HG02840 (cell line): ENCODE results near the gene RAD51B.
"Not testable (repeated sequence)": the region's sequence is repeated elsewhere in the genome, so short reads cannot be mapped to it uniquely, and the experiment has no call there.

ENCODE experiments used
- ATAC-seq: cut with Tn5 transposase; IDR thresholded peaks from one replicate; pipeline ENCODE4 v1.9.1; 2021; ENCODE audit warnings: mild to moderate bottlenecking, moderate library complexity, moderate number of reproducible peaks; ENCODE audit not compliant: unreplicated experiment, low FRiP score

RAD51B gene

DNA sequence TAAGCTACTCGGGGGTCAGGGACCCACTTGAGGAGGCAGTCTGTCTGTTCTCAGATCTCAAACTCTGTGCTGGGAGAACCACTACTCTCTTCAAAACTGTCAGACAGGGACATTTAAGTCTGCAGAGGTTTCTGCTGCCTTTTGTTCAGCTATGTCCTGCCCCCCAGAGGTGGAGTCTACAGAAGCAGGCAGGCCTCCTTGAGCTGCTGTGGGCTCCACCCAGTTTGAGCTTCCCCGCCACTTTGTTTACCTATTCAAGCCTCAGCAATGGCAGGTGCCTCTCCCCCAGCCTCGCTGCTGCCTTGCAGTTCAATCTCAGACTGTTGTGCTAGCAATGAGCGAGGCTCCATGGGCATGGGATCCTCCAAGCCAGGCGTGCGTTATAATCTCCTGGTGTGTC, 614.6 kb downstream of the RAD51B start:
- not testable (repeated sequence) for ATAC-seq

DNA sequence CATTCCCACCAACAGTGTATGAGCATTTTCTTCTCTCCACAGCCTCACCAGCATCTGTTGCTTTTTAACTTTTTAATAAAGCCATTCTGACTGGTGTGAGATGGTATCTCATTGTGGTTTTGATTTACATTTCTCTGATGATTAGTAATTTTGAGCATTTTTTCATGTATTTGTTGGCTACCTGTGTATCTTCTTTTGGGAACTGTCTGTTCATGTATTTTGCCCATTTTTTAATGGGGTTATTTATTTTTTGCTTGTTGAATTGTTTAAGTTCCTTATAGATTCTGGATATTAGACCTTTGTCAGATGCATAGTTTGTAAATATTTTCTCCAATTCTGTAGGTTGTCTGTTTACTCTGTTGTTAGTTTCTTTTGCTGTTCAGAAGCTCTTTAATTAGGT, 616.1 kb downstream of the RAD51B start:
- not testable (repeated sequence) for ATAC-seq

DNA sequence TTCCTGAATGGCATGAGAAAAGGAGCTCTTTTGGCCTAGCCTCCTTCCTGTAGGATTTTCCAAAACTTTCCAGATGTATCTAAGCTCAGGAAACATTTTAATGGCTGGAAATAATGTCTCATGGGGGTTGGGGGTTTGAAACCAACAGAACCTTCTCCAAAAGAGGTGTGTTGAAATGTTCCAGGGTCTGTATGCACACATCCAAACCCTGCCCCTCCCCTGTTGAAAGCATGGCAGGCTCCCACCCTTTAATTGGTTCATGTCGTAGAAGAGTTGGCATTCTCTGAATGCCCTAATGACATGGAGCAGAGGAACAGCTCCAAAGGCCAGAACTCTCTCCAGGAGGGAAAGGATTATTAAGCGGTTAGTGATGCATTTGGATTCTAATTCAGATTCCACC, 620.1 kb downstream of the RAD51B start:
- no peak for ATAC-seq

GRCh38 chr14:68440820-68441219, 621.2 kb downstream of the RAD51B start:
- ATAC-seq: no peak

- no peak for ATAC-seq
Observed at GRCh38 chr14:68441542-68441941, 622.0 kb downstream of the RAD51B start.

GRCh38 chr14:68442828-68443629, 623.5 kb downstream of the RAD51B start:
- ATAC-seq: no peak

DNA sequence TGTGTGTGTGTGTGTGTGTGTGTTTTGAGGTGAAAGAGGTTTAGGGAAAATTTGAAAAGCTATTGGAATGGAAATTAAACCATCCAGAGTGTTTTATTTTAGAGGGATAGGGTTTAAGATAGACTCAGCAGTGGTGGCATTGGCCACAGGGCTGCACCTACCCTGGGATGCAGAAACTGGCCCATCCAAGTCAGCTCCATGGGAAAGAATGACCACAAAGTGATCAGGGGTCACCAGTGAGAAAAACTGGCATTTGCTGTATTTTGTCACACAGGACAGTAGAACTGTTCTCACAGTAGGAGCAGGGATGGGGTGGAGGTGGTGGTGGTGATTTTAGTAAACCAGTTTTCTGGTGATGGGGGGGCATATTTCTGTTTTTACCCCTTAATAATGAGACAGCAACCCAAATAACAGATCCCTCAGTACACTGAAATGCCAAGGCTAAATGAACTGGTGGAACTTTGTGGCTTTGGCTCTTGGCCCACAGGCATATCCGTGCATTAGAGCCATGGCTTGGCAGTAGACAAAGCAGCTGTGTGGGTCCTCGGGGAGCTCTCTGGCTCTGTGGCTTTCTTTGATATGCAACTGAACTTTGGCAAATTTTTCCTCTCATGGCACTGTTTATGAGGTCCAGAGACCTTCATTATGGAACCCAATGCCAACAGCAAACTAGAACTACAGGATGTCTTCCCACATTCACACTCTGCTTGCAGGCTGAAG, 625.0 kb downstream of the RAD51B start:
- no peak for ATAC-seq

DNA sequence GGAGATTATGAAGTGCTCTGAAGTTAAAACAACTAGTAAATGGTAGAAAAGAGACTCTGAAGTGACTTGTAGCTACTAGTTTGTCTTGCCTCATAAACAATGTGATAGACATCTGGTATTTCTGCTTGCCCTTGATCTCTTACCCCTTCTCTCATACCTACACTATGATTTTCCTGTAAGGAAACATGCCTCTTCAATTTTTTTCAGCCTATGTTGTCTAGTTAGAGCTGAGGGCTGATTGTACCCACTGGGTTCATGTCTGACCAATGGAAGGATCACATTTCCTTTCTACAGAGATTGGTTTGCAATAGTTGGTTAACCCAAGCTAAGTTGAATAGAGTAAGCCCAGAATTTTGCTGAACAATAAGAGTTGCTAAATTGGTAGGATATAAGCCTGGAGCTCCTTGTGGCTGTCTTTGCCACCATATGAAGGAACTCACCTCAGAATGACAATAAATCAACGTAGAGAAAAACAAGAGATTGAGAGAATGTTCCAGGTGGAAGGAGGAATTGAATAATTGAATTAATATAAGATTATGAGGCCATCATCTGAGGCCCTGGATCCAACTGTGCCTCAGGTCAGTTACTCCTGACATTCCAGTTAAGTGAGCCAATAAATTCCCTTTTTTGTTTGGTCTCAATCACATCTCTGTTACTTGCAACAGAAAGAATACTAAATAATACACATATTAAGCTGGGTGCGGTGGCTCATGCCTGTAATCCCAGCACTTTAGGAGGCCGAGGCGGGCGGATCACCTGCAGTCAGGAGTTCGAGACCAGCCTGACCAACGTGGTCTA, 626.9 kb downstream of the RAD51B start:
- no peak for ATAC-seq

GRCh38 chr14:68447581-68448251, 628.1 kb downstream of the RAD51B start:
- no peak for ATAC-seq

DNA sequence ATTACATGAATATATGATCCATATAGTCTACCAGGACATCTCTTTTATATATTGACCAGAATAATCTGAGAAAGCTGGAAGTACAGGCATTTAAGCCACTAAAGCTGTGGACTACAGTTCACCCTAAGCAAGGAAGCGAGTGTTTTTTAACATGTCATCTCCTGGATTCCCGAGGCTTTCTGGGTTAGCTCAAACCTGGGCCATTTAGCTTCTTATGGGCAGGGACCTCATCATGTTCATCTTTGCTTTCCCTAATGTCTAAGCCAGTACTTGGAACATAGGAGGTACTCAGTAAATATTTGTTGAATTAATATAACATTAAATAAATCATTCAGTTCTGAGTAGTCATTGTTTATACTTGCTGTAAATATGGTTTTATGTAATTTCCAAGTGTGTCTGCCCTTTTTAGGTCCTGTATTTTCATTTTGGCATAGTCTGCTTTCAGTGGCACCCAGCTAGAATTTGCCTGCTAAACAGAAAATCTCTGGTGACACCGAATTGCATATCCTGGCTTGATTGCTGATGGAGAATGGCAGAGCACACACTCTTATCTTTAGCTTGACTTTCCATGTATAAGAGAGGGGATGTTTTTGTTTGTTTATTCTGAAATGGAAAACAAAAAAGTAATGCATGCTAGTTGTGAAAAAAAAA, 628.8 kb downstream of the RAD51B start:
- ATAC-seq: no peak

DNA sequence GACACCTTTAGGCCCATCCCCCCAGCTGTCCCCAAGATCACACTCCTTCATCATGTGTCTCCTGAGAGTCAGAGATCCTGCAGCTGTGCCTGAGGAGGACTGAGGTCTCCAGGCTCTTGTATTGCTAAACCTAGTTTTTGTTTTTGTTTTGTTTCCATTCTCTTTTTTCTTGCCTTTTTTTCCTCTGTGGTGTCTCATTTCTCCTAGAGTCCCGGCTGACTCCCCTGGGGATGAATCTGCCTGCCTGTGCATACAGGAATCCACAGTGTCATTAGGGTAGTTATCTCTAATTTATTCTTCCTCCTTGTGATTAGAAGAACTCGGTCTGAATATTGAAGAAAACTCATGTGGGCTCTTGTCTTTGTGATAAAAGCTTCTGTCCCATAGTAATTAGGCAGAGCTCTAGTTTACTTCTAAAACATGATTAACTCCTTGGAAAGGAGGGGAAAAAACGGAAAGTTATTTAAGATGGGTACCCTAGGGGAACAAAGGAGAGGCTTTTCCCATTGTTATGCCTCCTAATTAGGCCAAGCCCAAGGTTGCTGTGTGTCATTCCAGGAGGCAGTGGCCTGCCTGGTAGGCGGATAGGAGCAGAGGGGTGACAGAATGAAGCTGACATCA, 630.1 kb downstream of the RAD51B start:
- ATAC-seq: no peak

- ATAC-seq: no peak
Observed at GRCh38 chr14:68450391-68451120, 631.0 kb downstream of the RAD51B start.

GRCh38 chr14:68451696-68452373, 632.3 kb downstream of the RAD51B start:
- ATAC-seq: no peak

GRCh38 chr14:68458253-68458652, 638.7 kb downstream of the RAD51B start:
- no peak for ATAC-seq

GRCh38 chr14:68458840-68459469, 639.4 kb downstream of the RAD51B start:
- ATAC-seq: no peak

GRCh38 chr14:68459480-68460136, 640.0 kb downstream of the RAD51B start:
- ATAC-seq: no peak

GRCh38 chr14:68460541-68460940, 641.0 kb downstream of the RAD51B start:
- ATAC-seq: no peak
